Measurements from ENCODE around the gene MTARC2.

Gene MTARC2

DNA sequence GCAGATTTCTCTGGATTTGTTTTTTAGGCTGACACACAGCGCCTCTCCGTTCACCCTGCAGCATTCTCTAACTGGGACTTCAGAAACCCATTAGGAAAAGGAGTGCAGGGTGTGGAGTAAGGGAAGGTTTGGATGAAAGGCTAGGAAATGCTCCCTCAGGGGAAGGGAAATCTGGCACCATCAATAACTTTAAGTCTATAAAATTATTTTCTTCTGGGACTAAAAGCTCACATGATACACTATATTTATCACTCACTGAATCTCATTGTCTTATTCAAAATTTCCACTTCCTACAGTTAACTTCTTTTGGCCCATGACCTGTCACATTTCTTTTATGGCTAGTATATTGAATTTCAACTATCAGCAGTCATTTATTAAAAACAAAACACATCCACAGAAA lies 85.3 kb downstream of the MTARC2 start:
- no peak for DNase-seq

Data from NCI-H69 (cell line).